WTC11 (cell line): ENCODE measurements around the gene DDX20. TPM values are rescaled to one million over a fixed set of nuclear protein-coding genes. Genes with fewer than 3 reads are reported as not detected.

Experiments used
- ATAC-seq: fragments of 200-7000 bp; cut with Tn5 transposase; 2 replicates; pipeline ENCODE4 v1.10.0; 2021; ENCODE audit warnings: mild to moderate bottlenecking, moderate library complexity
- CTCF ChIA-PET: fragments of 300-600 bp; sonication (Branson Sonifier 250); formaldehyde crosslinking; loops from one replicate; lab custom pipeline; 2021; ENCODE audit warnings: antibody characterized with exemption; lab: Charles Lee
- POLR2A ChIA-PET: fragments of 350-600 bp; sonication (Branson Sonifier 250); formaldehyde crosslinking; loops from one replicate; lab custom pipeline; 2021; ENCODE audit warnings: antibody characterized with exemption; lab: Charles Lee
- DNase-seq: peaks from one replicate; pipeline ENCODE4 v3.0.0; 2021; ENCODE audit warnings: low spot score
- H3K27ac Mint-ChIP-seq: 2 replicates; pipeline ENCODE4 v1.8.0; 2021; ENCODE audit warnings: mixed read lengths
- H3K27me3 Mint-ChIP-seq: 2 replicates; pipeline ENCODE4 v1.8.0; 2021; ENCODE audit warnings: low read depth, mild to moderate bottlenecking, moderate library complexity, mixed read lengths
- H3K36me3 Mint-ChIP-seq: 2 replicates; pipeline ENCODE4 v1.8.0; 2021; ENCODE audit warnings: mixed read lengths
- H3K4me1 Mint-ChIP-seq: 2 replicates; pipeline ENCODE4 v1.8.0; 2022; ENCODE audit warnings: mixed read lengths
- H3K4me3 Mint-ChIP-seq: 2 replicates; pipeline ENCODE4 v1.8.0; 2021; ENCODE audit warnings: mild to moderate bottlenecking, moderate library complexity, mixed read lengths
- H3K9me3 Mint-ChIP-seq: 2 replicates; pipeline ENCODE4 v1.8.0; 2021; ENCODE audit warnings: mixed read lengths
- ATF6 ChIP-seq: sonication (generic); formaldehyde crosslinking; IDR thresholded peaks from 2 replicates; pipeline ENCODE4 v1.8.1; 2023; ENCODE audit warnings: mild to moderate bottlenecking, missing genetic modification reagents
- ELF4 ChIP-seq: sonication (generic); formaldehyde crosslinking; IDR thresholded peaks from 2 replicates; pipeline ENCODE4 v1.8.1; 2022; ENCODE audit warnings: low read depth, mild to moderate bottlenecking, moderate library complexity, missing genetic modification reagents
- ERG ChIP-seq: fragments of 250-450 bp; sonication (Bioruptor Pico); IDR thresholded peaks from 2 replicates; pipeline ENCODE4 v1.8.0; 2021; ENCODE audit warnings: mild to moderate bottlenecking
- FOXJ3 ChIP-seq: sonication (generic); formaldehyde crosslinking; IDR thresholded peaks from 2 replicates; pipeline ENCODE4 v1.9.0; 2021; ENCODE audit warnings: missing genetic modification reagents, mild to moderate bottlenecking, borderline replicate concordance
- GABPB1 ChIP-seq: sonication (generic); formaldehyde crosslinking; IDR thresholded peaks from 2 replicates; pipeline ENCODE4 v1.8.1; 2023; ENCODE audit warnings: mild to moderate bottlenecking, missing genetic modification reagents
- KAT7 ChIP-seq: sonication (generic); formaldehyde crosslinking; IDR thresholded peaks from 2 replicates; pipeline ENCODE4 v1.8.1; 2023; ENCODE audit warnings: missing genetic modification reagents, mild to moderate bottlenecking, borderline replicate concordance
- MAX ChIP-seq: sonication (generic); formaldehyde crosslinking; IDR thresholded peaks from 2 replicates; pipeline ENCODE4 v1.8.0; 2022; ENCODE audit warnings: mild to moderate bottlenecking, missing genetic modification reagents
- NFE2L1 ChIP-seq: sonication (generic); formaldehyde crosslinking; IDR thresholded peaks from 2 replicates; pipeline ENCODE4 v1.8.1; 2023; ENCODE audit warnings: missing genetic modification reagents
- PRDM15 ChIP-seq: sonication (generic); formaldehyde crosslinking; IDR thresholded peaks from 2 replicates; pipeline ENCODE4 v1.8.0; 2022; ENCODE audit warnings: missing genetic modification reagents
- PREB ChIP-seq: sonication (generic); formaldehyde crosslinking; IDR thresholded peaks from 2 replicates; pipeline ENCODE4 v1.8.1; 2022; ENCODE audit warnings: mild to moderate bottlenecking, missing genetic modification reagents, moderate library complexity, borderline replicate concordance
- PRRX2 ChIP-seq: fragments of 250-450 bp; sonication (Bioruptor Pico); IDR thresholded peaks from 2 replicates; pipeline ENCODE4 v1.8.0; 2021; ENCODE audit warnings: mild to moderate bottlenecking
- TCF7 ChIP-seq: sonication (generic); formaldehyde crosslinking; IDR thresholded peaks from 2 replicates; pipeline ENCODE4 v1.8.0; 2022; ENCODE audit warnings: mild to moderate bottlenecking, low read depth, missing genetic modification reagents, moderate library complexity
- TEAD1 ChIP-seq: sonication (generic); formaldehyde crosslinking; IDR thresholded peaks from 2 replicates; pipeline ENCODE4 v1.8.0; 2022; ENCODE audit warnings: mild to moderate bottlenecking, missing genetic modification reagents
- USF2 ChIP-seq: sonication (generic); formaldehyde crosslinking; IDR thresholded peaks from 2 replicates; pipeline ENCODE4 v1.8.1; 2023; ENCODE audit warnings: mild to moderate bottlenecking, missing genetic modification reagents, moderate library complexity
- ZMAT4 ChIP-seq: fragments of 250-450 bp; sonication (Bioruptor Pico); IDR thresholded peaks from 2 replicates; pipeline ENCODE4 v1.9.0; 2021; ENCODE audit warnings: mild to moderate bottlenecking
- ZNF121 ChIP-seq: sonication (generic); formaldehyde crosslinking; IDR thresholded peaks from 2 replicates; pipeline ENCODE4 v1.8.0; 2023; ENCODE audit warnings: missing genetic modification reagents
- ZNF281 ChIP-seq: sonication (generic); formaldehyde crosslinking; IDR thresholded peaks from 2 replicates; pipeline ENCODE4 v1.8.0; 2023; ENCODE audit warnings: mild to moderate bottlenecking, missing genetic modification reagents
- ZNF317 ChIP-seq: sonication (generic); formaldehyde crosslinking; IDR thresholded peaks from 2 replicates; pipeline ENCODE4 v1.8.1; 2023; ENCODE audit warnings: low read depth, mild to moderate bottlenecking, moderate library complexity, missing genetic modification reagents, borderline replicate concordance
- ZSCAN18 ChIP-seq: fragments of 250-450 bp; sonication (Bioruptor Pico); IDR thresholded peaks from 2 replicates; pipeline ENCODE4 v2.1.2; 2022; ENCODE audit warnings: mild to moderate bottlenecking, moderate library complexity
- total RNA-seq: library from RNA; stranded (reverse); gene quantifications from 3 replicates; pipeline ENCODE4 v1.2.3, GENCODE V29; 2021

Gene DDX20
- total RNA-seq, 1 experiment from 2014 or later, result 19.3 TPM

- ATAC-seq (no peak), DNase-seq (no peak)
- no peaks in the 10 kb centered on the region for H3K36me3 Mint-ChIP-seq
- H3K4me1 Mint-ChIP-seq, result peaks cover 44% of the 10 kb centered on the region
- H3K9me3 Mint-ChIP-seq, result no peaks in the 10 kb centered on the region
- CTCF ChIA-PET, result interaction anchor here (1.0 to 2.5 kb wide), 4 partner anchors 28 to 238 kb away, joined by 3 to 12 read pairs (median 6); no protein-coding TSS in a partner anchor
- POLR2A ChIA-PET, result no interaction called here
- no peak for TF ChIP-seq KAT7 (CRISPR knock-in tag)
- no peak for TF ChIP-seq NFE2L1
- no peak for TF ChIP-seq MAX
- TF ChIP-seq GABPB1 (CRISPR knock-in tag), result no peak
- TF ChIP-seq USF2 (CRISPR knock-in tag), result no peak
- no peak for TF ChIP-seq TCF7 (CRISPR knock-in tag)
- no peak for TF ChIP-seq ZSCAN18 (CRISPR knock-in tag)
- no peak for TF ChIP-seq ELF4 (CRISPR knock-in tag)
- no peak for TF ChIP-seq FOXJ3 (CRISPR knock-in tag)
- TF ChIP-seq ZMAT4 (CRISPR knock-in tag), result no peak
- TF ChIP-seq PRRX2 (CRISPR knock-in tag), result no peak
- TF ChIP-seq ERG (CRISPR knock-in tag), result no peak
- no peak for TF ChIP-seq PRDM15 (CRISPR knock-in tag)
- no peak for TF ChIP-seq ZNF281 (CRISPR knock-in tag)
- TF ChIP-seq TEAD1, result no peak
- no peak for TF ChIP-seq ZNF121
- no peak for TF ChIP-seq ZNF317
- TF ChIP-seq ATF6 (CRISPR knock-in tag), result no peak
- TF ChIP-seq PREB, result no peak
- peak overlapping the region; percentile 58 for H3K27ac Mint-ChIP-seq
- no peaks in the 10 kb centered on the region for H3K27me3 Mint-ChIP-seq
- H3K4me3 Mint-ChIP-seq, result no peak overlapping the region
These were observed 36.0 kb upstream of the DDX20 start for GRCh38 chr1:111719674-111720132.
